IMR-90 (cell line): ENCODE data around the gene MTREX. TPM values are rescaled to one million over a fixed set of nuclear protein-coding genes. Genes with fewer than 3 reads are reported as not detected.

Experiments
- ATAC-seq: fragments of 200-7000 bp; cut with Tn5 transposase; 2 replicates; pipeline ENCODE4 v1.9.1; 2020; ENCODE audit warnings: low read depth, mild to moderate bottlenecking, moderate library complexity
- BruUV-seq: library from RNA; stranded (reverse); fragments of 400-500 nt; replicated peaks from 2 replicates; lab custom pipeline; 2021; lab: Mats Ljungman, UMichigan
- CTCF ChIA-PET: fragments of 300-600 bp; formaldehyde crosslinking; extraction: SDS; loops from one replicate; lab custom pipeline; 2021; ENCODE audit warnings: antibody characterized with exemption; lab: Yijun Ruan, JAX
- POLR2A ChIA-PET: fragments of 300-600 bp; sonication (Branson Sonifier 250); formaldehyde crosslinking; loops from one replicate; lab custom pipeline; 2022; ENCODE audit warnings: antibody characterized with exemption; ENCODE audit not compliant: unreplicated experiment; lab: Charles Lee
- DNase-seq: peaks from one replicate; pipeline ENCODE4 v3.0.0; 2013
- H2AFZ ChIP-seq: replicated peaks from 2 replicates; pipeline ENCODE3; 2013; ENCODE audit warnings: low read length, mild to moderate bottlenecking; ENCODE audit not compliant: poor library complexity
- H2AK5ac ChIP-seq: 2 replicates; pipeline ENCODE4 v1.6.1; 2013; ENCODE audit warnings: low read depth, low read length, inconsistent platforms
- H2AK9ac ChIP-seq: replicated peaks from 2 replicates; pipeline ENCODE3; 2013; ENCODE audit warnings: mild to moderate bottlenecking, low read depth, low read length, moderate library complexity; ENCODE audit not compliant: poor library complexity
- H2BK120ac ChIP-seq: 2 replicates; pipeline ENCODE4 v1.6.1; 2013; ENCODE audit warnings: low read depth, low read length, inconsistent platforms
- H2BK15ac ChIP-seq: 3 replicates; pipeline ENCODE4 v1.6.1; 2013; ENCODE audit warnings: low read depth, low read length, inconsistent platforms
- H2BK20ac ChIP-seq: 2 replicates; pipeline ENCODE4 v1.6.1; 2013; ENCODE audit warnings: low read depth, mild to moderate bottlenecking, inconsistent platforms, low read length, moderate library complexity
- H2BK5ac ChIP-seq: 2 replicates; pipeline ENCODE4 v1.6.1; 2013; ENCODE audit warnings: mild to moderate bottlenecking, low read depth, low read length, inconsistent platforms; ENCODE audit not compliant: poor library complexity, severe bottlenecking
- H3K14ac ChIP-seq: replicated peaks from 2 replicates; pipeline ENCODE4 v1.6.1; 2013; ENCODE audit warnings: low read depth, low read length, inconsistent platforms
- H3K18ac ChIP-seq: 2 replicates; pipeline ENCODE4 v1.6.1; 2013; ENCODE audit warnings: low read depth, low read length, control low read depth
- H3K23ac ChIP-seq: 2 replicates; pipeline ENCODE4 v1.6.1; 2013; ENCODE audit warnings: low read depth, low read length, inconsistent platforms
- H3K27ac ChIP-seq: 2 replicates; pipeline ENCODE4 v1.5.1; 2013; ENCODE audit warnings: mild to moderate bottlenecking, control low read depth, low read length; ENCODE audit not compliant: insufficient read depth
- H3K27me3 ChIP-seq: 2 replicates; pipeline ENCODE4 v1.6.1; 2013; ENCODE audit warnings: low read length; ENCODE audit not compliant: control insufficient read depth, insufficient read depth
- H3K36me3 ChIP-seq: 2 replicates; pipeline ENCODE4 v1.6.1; 2013; ENCODE audit warnings: low read length, mixed read lengths; ENCODE audit not compliant: control insufficient read depth, insufficient read depth
- H3K4ac ChIP-seq: 2 replicates; pipeline ENCODE4 v1.6.1; 2013; ENCODE audit warnings: low read depth, low read length, inconsistent platforms
- H3K4me1 ChIP-seq: 2 replicates; pipeline ENCODE4 v1.6.1; 2013; ENCODE audit warnings: low read length, mixed read lengths; ENCODE audit not compliant: control insufficient read depth, insufficient read depth
- H3K4me2 ChIP-seq: 2 replicates; pipeline ENCODE4 v1.6.1; 2013; ENCODE audit warnings: low read depth, mild to moderate bottlenecking, control low read depth, low read length, moderate library complexity
- H3K4me3 ChIP-seq: 2 replicates; pipeline ENCODE4 v1.5.1; 2013; ENCODE audit warnings: low read depth, mild to moderate bottlenecking, control low read depth, low read length, moderate library complexity; ENCODE audit not compliant: insufficient read depth
- H3K56ac ChIP-seq: 2 replicates; pipeline ENCODE4 v1.6.1; 2013; ENCODE audit warnings: low read length, inconsistent platforms; ENCODE audit not compliant: insufficient read depth; ENCODE audit errors: extremely low read depth
- H3K79me1 ChIP-seq, 2 experiments: 2 replicates each; pipeline ENCODE4 v1.6.1; 2013; ENCODE audit warnings: low read length in 2 of 2, inconsistent platforms in 1 of 2, low read depth in 1 of 2
- H3K9ac ChIP-seq: 2 replicates; pipeline ENCODE4 v1.6.1; 2013; ENCODE audit warnings: low read depth, low read length, control low read depth
- H3K9me1 ChIP-seq: 2 replicates; pipeline ENCODE4 v1.6.1; 2013; ENCODE audit warnings: low read length, inconsistent platforms; ENCODE audit not compliant: insufficient read depth
- H3K9me3 ChIP-seq: 2 replicates; pipeline ENCODE4 v1.6.1; 2013; ENCODE audit warnings: low read length; ENCODE audit not compliant: control insufficient read depth, insufficient read depth
- H4K20me1 ChIP-seq: 2 replicates; pipeline ENCODE4 v1.6.1; 2013; ENCODE audit warnings: low read length, inconsistent platforms; ENCODE audit not compliant: insufficient read depth
- H4K5ac ChIP-seq: 2 replicates; pipeline ENCODE4 v1.6.1; 2013; ENCODE audit warnings: mild to moderate bottlenecking, low read depth, low read length, control low read depth
- H4K8ac ChIP-seq, 2 experiments: 2 replicates each; pipeline ENCODE4 v1.6.1; 2013; ENCODE audit warnings: low read depth in 2 of 2, low read length in 2 of 2, control low read depth in 1 of 2, inconsistent platforms in 1 of 2
- H4K91ac ChIP-seq: 2 replicates; pipeline ENCODE4 v1.6.1; 2013; ENCODE audit warnings: low read depth, low read length, inconsistent platforms; ENCODE audit not compliant: insufficient read depth
- BHLHE40 ChIP-seq: fragments of 150-350 bp; IDR thresholded peaks from 2 replicates; pipeline ENCODE4 v1.6.1; 2016; ENCODE audit warnings: mild to moderate bottlenecking, low read depth, low read length
- CEBPB ChIP-seq: IDR thresholded peaks from 2 replicates; pipeline ENCODE4 v1.6.1; 2012; ENCODE audit warnings: low read depth, low read length, improper control_type of control experiment
- CHD1 ChIP-seq: IDR thresholded peaks from 2 replicates; pipeline ENCODE4 v1.6.1; 2012; ENCODE audit warnings: low read depth, low read length, improper control_type of control experiment
- CTCF ChIP-seq: conservative IDR thresholded peaks from 2 replicates; pipeline ENCODE4 v1.5.1; 2012; ENCODE audit warnings: mild to moderate bottlenecking, low read depth, low read length, improper control_type of control experiment
- ELK1 ChIP-seq: fragments of 150-350 bp; IDR thresholded peaks from 2 replicates; pipeline ENCODE4 v1.6.1; 2016; ENCODE audit warnings: low read depth, mild to moderate bottlenecking, low read length, moderate library complexity, borderline replicate concordance
- FOS ChIP-seq: fragments of 150-350 bp; IDR thresholded peaks from 2 replicates; pipeline ENCODE4 v1.6.1; 2016; ENCODE audit warnings: low read depth, low read length
- MAFK ChIP-seq: IDR thresholded peaks from 2 replicates; pipeline ENCODE4 v1.6.1; 2012; ENCODE audit warnings: low read depth, low read length, improper control_type of control experiment
- MAZ ChIP-seq: IDR thresholded peaks from 2 replicates; pipeline ENCODE4 v1.6.1; 2012; ENCODE audit warnings: low read depth, mild to moderate bottlenecking, low read length, improper control_type of control experiment, moderate library complexity, borderline replicate concordance
- MXI1 ChIP-seq: IDR thresholded peaks from 2 replicates; pipeline ENCODE4 v1.6.1; 2012; ENCODE audit warnings: low read depth, mild to moderate bottlenecking, low read length, moderate library complexity, borderline replicate concordance
- NFE2L2 ChIP-seq: fragments of 150-350 bp; IDR thresholded peaks from 2 replicates; pipeline ENCODE4 v1.6.1; 2016; ENCODE audit warnings: low read depth, mild to moderate bottlenecking, low read length
- POLR2A ChIP-seq: IDR thresholded peaks from 2 replicates; pipeline ENCODE4 v1.6.1; 2012; ENCODE audit warnings: mild to moderate bottlenecking, low read depth, low read length
- RAD21 ChIP-seq: IDR thresholded peaks from 2 replicates; pipeline ENCODE4 v1.6.1; 2012; ENCODE audit warnings: low read length, improper control_type of control experiment
- RCOR1 ChIP-seq: IDR thresholded peaks from 2 replicates; pipeline ENCODE4 v1.6.1; 2012; ENCODE audit warnings: mild to moderate bottlenecking, low read length, improper control_type of control experiment; ENCODE audit not compliant: insufficient replicate concordance
- RFX5 ChIP-seq: IDR thresholded peaks from 2 replicates; pipeline ENCODE4 v1.8.0; 2012; ENCODE audit warnings: low read depth, mild to moderate bottlenecking, low read length, moderate library complexity
- SMC3 ChIP-seq: fragments of 150-350 bp; IDR thresholded peaks from 2 replicates; pipeline ENCODE4 v1.6.1; 2016; ENCODE audit warnings: low read depth, mild to moderate bottlenecking, antibody characterized with exemption, low read length, moderate library complexity
- WGBS, 2 experiments: methylation state at CpG; one replicate each; pipeline versions ENCODE4 v1.1.5 to v1.1.7; 2013; ENCODE audit warnings: missing lambda C conversion rate in 2 of 2; ENCODE audit not compliant: insufficient read length in 1 of 2; ENCODE audit errors: extremely low coverage in 2 of 2; 5-methylcytosine and 5-hydroxymethylcytosine counted together
- dilution Hi-C: fragments of 300-500 bp; cut with HindIII; formaldehyde crosslinking; loops from one replicate; pipeline ENCODE4 v1.14.3; 2018; ENCODE audit warnings: low sequenced_read_pairs; ENCODE audit not compliant: unreplicated experiment
- in situ Hi-C: fragments of 300-500 bp; cut with MboI; formaldehyde crosslinking; loops from 3 replicates; pipeline ENCODE4 v1.14.3; 2019; ENCODE audit warnings: low sequenced_read_pairs, inconsistent platforms, mixed read lengths
- intact Hi-C: fragments of 100-400 bp; cut with micrococcal nuclease; formaldehyde crosslinking; loops from 2 replicates; pipeline ENCODE4 v1.10.0; 2022
- polyA plus RNA-seq, 3 experiments: library from polyadenylated mRNA; depleted of rRNA; stranded (reverse); fragments of >200 nt; gene quantifications; 2 replicates each; pipeline ENCODE4 v1.2.3, GENCODE V29; 2012; ENCODE audit warnings: low replicate concordance in 1 of 3
- total RNA-seq: library from RNA; depleted of rRNA; stranded (reverse); fragments of >200 nt; gene quantifications from 2 replicates; pipeline ENCODE4 v1.2.3, GENCODE V29; 2012
- TF ChIP-seq, protein P1 (sequence below): fragments of 150-350 bp; IDR thresholded peaks from 2 replicates; pipeline ENCODE4 v1.6.1; 2017; ENCODE audit warnings: mild to moderate bottlenecking, antibody characterized with exemption, low read length, low read depth

The MTREX gene
- total and polyA plus RNA-seq, 2 of the 4 experiments (the other 2 are of a cell fraction): 22.1 to 33.2 TPM

DNA sequence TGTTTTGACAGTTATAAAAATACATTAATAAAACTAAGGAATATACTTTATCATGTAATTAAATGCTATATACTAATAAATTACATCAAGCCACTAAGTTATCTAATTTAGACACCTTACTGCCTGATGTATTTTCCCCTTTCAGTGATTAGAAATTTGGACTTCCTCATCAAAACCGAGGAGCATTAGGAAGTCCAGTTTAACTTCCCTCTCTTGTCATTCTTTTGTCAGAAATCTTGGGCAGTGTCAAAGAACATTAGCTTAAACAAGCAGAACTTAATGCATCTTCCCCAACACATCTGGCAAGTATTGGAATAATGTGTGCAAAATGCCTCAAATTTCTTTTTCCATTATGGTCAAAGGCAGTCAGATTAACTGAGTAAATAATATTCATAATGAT, 145.4 kb downstream of the MTREX start:
- no peak overlapping the region for H4K8ac ChIP-seq
- no peak overlapping the region for H3K27ac ChIP-seq
- POLR2A ChIA-PET: no interaction called here
- no peak overlapping the region for H3K18ac ChIP-seq
- H3K14ac ChIP-seq: no peak overlapping the region
- H3K9me1 ChIP-seq: no peaks in the 10 kb centered on the region
- H3K4me3 ChIP-seq: no peak overlapping the region
- H3K4ac ChIP-seq: no peak overlapping the region
- H3K36me3 ChIP-seq: no peaks in the 10 kb centered on the region
- H2BK5ac ChIP-seq: no peak overlapping the region
- CTCF ChIA-PET: interaction anchor here (1.1 kb wide), 1 partner anchor 14 kb away, joined by 4 read pairs; no protein-coding TSS in a partner anchor
- ATAC-seq: no peak
- no peak overlapping the region for H2AFZ ChIP-seq
- no peak overlapping the region for H3K9ac ChIP-seq
- H2BK15ac ChIP-seq: no peak overlapping the region
- H3K4me1 ChIP-seq: peaks cover 3% of the 10 kb centered on the region; the same call in 1 of the 2 replicates
- no peak overlapping the region for H4K5ac ChIP-seq
- H2AK5ac ChIP-seq: no peak overlapping the region
- BruUV-seq: no TSS peak
- no peak overlapping the region for H2BK20ac ChIP-seq
- dilution Hi-C loops (no loop called here), in situ Hi-C loops (no loop called here), intact Hi-C loops (no loop called here)
- H3K9me3 ChIP-seq: no peaks in the 10 kb centered on the region
- peaks cover 3 to 8% of the 10 kb centered on the region in 2 experiments; a peak in 2 of 4 replicates for H3K79me1 ChIP-seq
- no peak overlapping the region for H4K91ac ChIP-seq
- no peaks in the 10 kb centered on the region for H3K27me3 ChIP-seq
- H3K56ac ChIP-seq: no peak overlapping the region
- H2BK120ac ChIP-seq: no peak overlapping the region
- DNase-seq: no peak
- H4K20me1 ChIP-seq: peaks cover 3% of the 10 kb centered on the region; the same call in 1 of the 2 replicates
- TF ChIP-seq POLR2A (no peak), CHD1 (no peak), MAZ (no peak), CEBPB (no peak), RCOR1 (no peak), NFE2L2 (no peak), MAFK (no peak), CTCF (no peak), SMC3 (no peak), ELK1 (no peak), BHLHE40 (no peak), RFX5 (no peak), RAD21 (no peak), FOS (no peak), MXI1 (no peak)
- TF ChIP-seq, protein P1, sequence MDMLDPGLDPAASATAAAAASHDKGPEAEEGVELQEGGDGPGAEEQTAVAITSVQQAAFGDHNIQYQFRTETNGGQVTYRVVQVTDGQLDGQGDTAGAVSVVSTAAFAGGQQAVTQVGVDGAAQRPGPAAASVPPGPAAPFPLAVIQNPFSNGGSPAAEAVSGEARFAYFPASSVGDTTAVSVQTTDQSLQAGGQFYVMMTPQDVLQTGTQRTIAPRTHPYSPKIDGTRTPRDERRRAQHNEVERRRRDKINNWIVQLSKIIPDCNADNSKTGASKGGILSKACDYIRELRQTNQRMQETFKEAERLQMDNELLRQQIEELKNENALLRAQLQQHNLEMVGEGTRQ: no peak
- no peak overlapping the region for H2AK9ac ChIP-seq
- no CpG with 5 or more reads among the region's 1 CpG for WGBS, 2 experiments
- H3K23ac ChIP-seq: no peak overlapping the region
- no peak overlapping the region for H3K4me2 ChIP-seq
